ENCODE measurements around the gene UNC13C. TPM values are rescaled to one million over a fixed set of nuclear protein-coding genes. Genes with fewer than 3 reads are reported as not detected.

The UNC13C gene
- total RNA-seq, 1 donor from 2014 or later = 3.7 TPM

DNA sequence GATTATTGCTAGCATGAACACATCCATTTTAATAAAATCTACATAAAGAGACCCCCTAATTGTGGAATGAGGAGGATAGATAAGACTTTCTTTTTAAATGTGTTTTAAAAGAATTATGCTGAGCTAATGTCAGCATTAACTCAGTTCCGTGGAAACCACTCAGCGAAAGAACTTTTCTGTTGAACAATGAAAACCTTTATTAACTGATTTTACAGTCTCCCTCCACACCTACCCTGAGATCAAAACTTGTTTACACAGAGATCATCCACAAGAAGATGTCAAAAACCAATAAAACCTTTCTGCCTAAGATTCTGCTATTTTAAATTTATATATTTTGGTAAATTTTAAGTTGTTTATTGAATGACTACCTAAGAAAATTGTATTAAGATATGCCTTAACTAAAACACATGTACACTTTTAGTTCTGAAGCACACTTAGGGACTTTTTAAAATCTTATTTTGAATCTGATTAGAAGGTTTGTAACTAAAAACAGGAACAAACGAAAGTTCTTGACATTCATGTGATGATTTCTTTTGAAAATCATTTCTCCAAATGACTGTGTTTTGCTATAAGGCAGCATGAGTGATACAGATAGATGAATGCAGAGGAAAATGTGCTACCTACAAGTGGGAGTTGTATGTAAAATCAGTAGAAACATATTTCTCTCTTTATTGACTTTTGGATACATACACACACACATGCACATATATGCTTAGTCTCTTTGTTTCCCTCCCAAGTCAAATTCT is 369.0 kb downstream of the UNC13C start:
- H3K4me3 Mint-ChIP-seq = no peak overlapping the region
- no peak for TF ChIP-seq CTCF (conservative IDR thresholded peaks at IDR 0.05)
- no peak overlapping the region for H3K27ac Mint-ChIP-seq
- H3K9me3 Mint-ChIP-seq = peaks cover 5% of the 10 kb centered on the region
- no peaks in the 10 kb centered on the region for H3K4me1 Mint-ChIP-seq (ENCODE audit: unreplicated experiment)
- H3K27me3 Mint-ChIP-seq = no peaks in the 10 kb centered on the region
- no peaks in the 10 kb centered on the region for H3K36me3 Mint-ChIP-seq
- no peak for DNase-seq (ENCODE audit: extremely low spot score, unreplicated experiment)

DNA sequence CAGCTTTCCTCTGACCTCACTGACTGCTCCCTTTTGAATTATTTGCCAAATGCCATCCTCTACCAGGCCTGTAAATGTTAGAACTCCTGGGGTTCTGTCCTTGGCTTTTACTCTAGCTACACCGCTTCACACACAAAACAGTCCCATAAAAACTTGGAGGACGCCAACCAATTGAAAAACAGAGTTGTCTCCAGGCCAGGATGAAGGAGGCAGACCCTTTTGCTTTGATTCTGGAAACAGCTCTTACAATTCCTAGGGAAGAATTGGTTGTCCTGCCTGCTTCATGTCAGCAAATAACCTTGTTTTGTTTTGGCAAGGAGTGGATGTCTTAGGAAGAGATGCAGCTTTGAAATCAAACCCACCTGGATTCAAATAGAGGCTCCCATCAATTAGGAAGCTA is 375.5 kb downstream of the UNC13C start:
- H3K36me3 Mint-ChIP-seq = no peaks in the 10 kb centered on the region
- H3K27ac Mint-ChIP-seq = no peak overlapping the region
- no peak for DNase-seq (ENCODE audit: extremely low spot score, unreplicated experiment)
- peaks cover 1% of the 10 kb centered on the region for H3K9me3 Mint-ChIP-seq
- H3K27me3 Mint-ChIP-seq = no peaks in the 10 kb centered on the region
- H3K4me1 Mint-ChIP-seq (ENCODE audit: unreplicated experiment) = no peaks in the 10 kb centered on the region
- no peak overlapping the region for H3K4me3 Mint-ChIP-seq
- no peak for TF ChIP-seq CTCF (conservative IDR thresholded peaks at IDR 0.05)

GRCh38 chr15:54354341-54354740 is 376.1 kb downstream of the UNC13C start:
- no peaks in the 10 kb centered on the region for H3K27me3 Mint-ChIP-seq
- H3K4me3 Mint-ChIP-seq = no peak overlapping the region
- H3K36me3 Mint-ChIP-seq = peaks cover 4% of the 10 kb centered on the region
- H3K27ac Mint-ChIP-seq = no peak overlapping the region
- no peak for TF ChIP-seq CTCF (conservative IDR thresholded peaks at IDR 0.05)
- DNase-seq (ENCODE audit: extremely low spot score, unreplicated experiment) = no peak
- peaks cover 6% of the 10 kb centered on the region for H3K9me3 Mint-ChIP-seq
- H3K4me1 Mint-ChIP-seq (ENCODE audit: unreplicated experiment) = no peaks in the 10 kb centered on the region

DNA sequence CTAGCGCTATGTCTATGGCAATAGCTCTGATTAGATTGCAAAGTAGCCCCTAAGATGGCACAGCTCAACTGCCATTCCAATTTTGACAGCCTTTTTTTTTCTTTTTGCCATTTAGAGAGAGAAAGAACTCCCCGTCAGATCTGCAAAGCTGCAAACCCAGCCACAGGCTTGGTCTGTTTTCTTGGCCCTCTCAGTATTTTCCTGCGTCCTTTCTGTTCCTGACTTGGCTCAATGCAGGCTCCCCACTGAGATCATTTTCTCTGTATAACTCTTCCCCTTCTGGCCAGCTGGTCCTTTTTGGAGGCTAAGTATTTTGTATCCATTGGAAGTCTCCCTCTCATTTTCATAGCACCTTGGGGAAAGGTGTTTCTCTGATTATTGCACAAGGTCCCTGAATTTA is 386.7 kb downstream of the UNC13C start:
- Mint-ChIP-seq H3K36me3 (no peaks in the 10 kb centered on the region), H3K27me3 (no peaks in the 10 kb centered on the region), H3K4me1 (ENCODE audit: unreplicated experiment) (no peaks in the 10 kb centered on the region), H3K27ac (no peak overlapping the region), H3K9me3 (peaks cover 6% of the 10 kb centered on the region), H3K4me3 (no peak overlapping the region)
- no peak for TF ChIP-seq CTCF (conservative IDR thresholded peaks at IDR 0.05)
- no peak for DNase-seq (ENCODE audit: extremely low spot score, unreplicated experiment)

DNA sequence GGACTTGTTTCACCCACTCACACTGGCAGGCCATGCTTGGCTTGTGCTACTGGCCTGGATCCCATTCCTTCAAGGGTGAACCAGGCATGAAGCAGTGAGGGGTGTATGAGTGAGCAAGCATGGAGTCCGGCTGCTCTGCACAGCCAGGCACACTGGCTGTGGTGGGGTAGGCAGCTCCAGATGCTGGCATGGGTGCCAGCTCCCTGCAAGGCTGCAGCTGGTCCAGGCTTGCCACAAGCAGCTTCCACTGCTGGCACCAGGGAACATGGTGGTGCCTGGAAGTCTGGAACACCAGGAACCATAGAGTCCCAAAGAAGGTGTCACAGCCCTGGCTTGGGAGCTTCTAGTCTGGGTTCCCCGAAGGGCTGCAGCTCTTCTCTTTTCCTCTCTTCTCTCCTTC is 395.1 kb downstream of the UNC13C start:
- no peaks in the 10 kb centered on the region for H3K9me3 Mint-ChIP-seq
- no peaks in the 10 kb centered on the region for H3K27me3 Mint-ChIP-seq
- TF ChIP-seq CTCF (conservative IDR thresholded peaks at IDR 0.05) = no peak
- H3K27ac Mint-ChIP-seq = no peak overlapping the region
- H3K36me3 Mint-ChIP-seq = no peaks in the 10 kb centered on the region
- no peaks in the 10 kb centered on the region for H3K4me1 Mint-ChIP-seq (ENCODE audit: unreplicated experiment)
- DNase-seq (ENCODE audit: extremely low spot score, unreplicated experiment) = no peak
- H3K4me3 Mint-ChIP-seq = no peak overlapping the region
